Hypothalamus (tissue), 51 donors: ENCODE data around the gene RAP1GAP.

Experiments
- DNase-seq, 51 donors: peaks; one replicate each; lab custom pipeline; 2025; lab: John Stamatoyannopoulos, UW

The RAP1GAP gene

GRCh38 chr1:21663951-21664805 lies 5.0 kb downstream of the RAP1GAP start:
- DNase-seq, result peak in 2 of 51 donors; percentile 22 to 23

GRCh38 chr1:21663248-21663950 lies 5.8 kb downstream of the RAP1GAP start:
- peak in 30 of 51 donors; percentile 25 to 89 (median 69) for DNase-seq

- no peak for DNase-seq
These were observed 6.5 kb downstream of the RAP1GAP start for GRCh38 chr1:21662426-21663247.

- DNase-seq, result no peak
These were observed 7.3 kb downstream of the RAP1GAP start for GRCh38 chr1:21661886-21662285.

GRCh38 chr1:21659924-21660326 lies 9.2 kb downstream of the RAP1GAP start:
- DNase-seq, result no peak

GRCh38 chr1:21659099-21659923 lies 9.8 kb downstream of the RAP1GAP start:
- peak in 47 of 51 donors; percentile 30 to 90 (median 70) for DNase-seq

- DNase-seq, result no peak
These were observed 11.5 kb downstream of the RAP1GAP start for GRCh38 chr1:21657456-21658190.

- DNase-seq, result peak in 10 of 51 donors; percentile 21 to 56 (median 37)
These were observed 13.4 kb downstream of the RAP1GAP start for GRCh38 chr1:21655748-21656147.

- peak in 20 of 51 donors; percentile 27 to 62 (median 38) for DNase-seq
These were observed 13.9 kb downstream of the RAP1GAP start for GRCh38 chr1:21655259-21655658.

GRCh38 chr1:21654209-21654608 lies 14.9 kb downstream of the RAP1GAP start:
- DNase-seq, result no peak

- DNase-seq, result peak in 46 of 51 donors; percentile 24 to 93 (median 79)
These were observed 15.4 kb downstream of the RAP1GAP start for GRCh38 chr1:21653744-21654100.

GRCh38 chr1:21652937-21653743 lies 16.0 kb downstream of the RAP1GAP start:
- DNase-seq, result peak in 3 of 51 donors; percentile 25 to 46 (median 39)

GRCh38 chr1:21652101-21652936 lies 16.8 kb downstream of the RAP1GAP start:
- DNase-seq, result peak in 2 of 51 donors; percentile 50 to 55

- peak in 44 of 51 donors; percentile 26 to 86 (median 62) for DNase-seq
These were observed 17.7 kb downstream of the RAP1GAP start for GRCh38 chr1:21651214-21652042.

GRCh38 chr1:21650400-21650799 lies 18.8 kb downstream of the RAP1GAP start:
- DNase-seq, result no peak

GRCh38 chr1:21649315-21649714 lies 19.8 kb downstream of the RAP1GAP start:
- no peak for DNase-seq

GRCh38 chr1:21648791-21649190 lies 20.4 kb downstream of the RAP1GAP start:
- DNase-seq, result no peak
